RWPE1 (cell line): ENCODE data around the gene FBL.

Source experiments
- CTCF ChIA-PET: fragments of 350-600 bp; sonication (Branson Sonifier 250); formaldehyde crosslinking; extraction: SDS; loops from one replicate; lab custom pipeline; 2021; lab: Yijun Ruan, JAX
- POLR2A ChIA-PET: fragments of 400-600 bp; formaldehyde crosslinking; extraction: SDS; loops from one replicate; lab custom pipeline; 2020; ENCODE audit warnings: antibody characterized with exemption; ENCODE audit not compliant: low non-redundant PET; lab: Yijun Ruan, JAX
- DNase-seq: peaks from one replicate; pipeline ENCODE4 v3.0.0; 2012; ENCODE audit warnings: low spot score
- H3K27ac ChIP-seq: fragments of 450-650 bp; 2 replicates; pipeline ENCODE4 v1.5.1; 2017
- TF ChIP-seq, protein P1 (sequence below): fragments of 450-650 bp; conservative IDR thresholded peaks from 2 replicates; pipeline ENCODE4 v1.5.1; 2017; ENCODE audit warnings: low read depth, mild to moderate bottlenecking

FBL gene

DNA sequence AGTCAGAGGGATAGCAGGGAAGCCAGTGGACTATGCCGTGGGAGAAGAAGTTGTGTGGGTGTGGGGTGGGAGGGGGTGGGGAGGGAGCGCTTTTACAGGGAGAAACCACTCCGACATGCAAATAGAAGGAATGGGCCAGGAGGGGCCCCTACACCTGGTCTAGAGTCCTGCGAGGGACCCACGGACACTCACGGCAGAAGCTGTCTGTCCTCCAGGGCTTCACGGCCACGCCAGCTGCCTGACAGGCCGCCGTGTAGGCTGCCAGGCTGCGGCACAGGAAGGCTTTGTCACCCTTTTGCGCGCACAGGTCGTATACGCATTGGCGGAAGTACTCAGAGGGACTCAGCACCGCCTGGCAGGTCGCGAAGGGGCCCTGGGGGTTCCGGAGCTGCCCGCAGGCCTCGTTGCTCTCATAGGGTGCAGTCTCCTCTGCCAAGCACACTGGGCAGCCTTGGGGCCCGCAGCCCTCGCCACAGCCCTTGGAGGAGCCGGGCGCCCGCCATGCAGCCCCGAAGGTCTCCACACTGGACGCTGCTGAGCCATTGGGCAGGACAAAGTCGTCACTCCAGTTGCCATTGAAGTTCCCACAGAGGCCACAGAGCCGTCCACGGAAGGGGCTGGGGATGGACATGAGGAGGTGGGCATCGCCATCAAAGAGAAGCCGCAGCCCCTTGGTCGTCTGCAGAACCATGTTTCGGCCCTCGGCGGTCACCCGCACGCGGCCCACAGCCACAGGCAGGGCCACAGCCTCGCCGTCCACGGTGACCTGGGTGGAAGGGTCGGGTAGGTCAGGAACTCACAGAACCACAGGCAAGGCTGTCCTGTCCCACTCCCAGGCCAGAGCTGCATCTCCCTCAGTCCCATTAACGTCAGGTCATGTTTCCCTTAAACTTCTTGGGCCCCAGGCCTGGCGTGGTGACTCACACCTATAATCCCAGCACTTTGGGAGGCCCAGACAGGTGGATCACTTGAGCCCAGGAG, 26.0 kb upstream of the FBL start:
- no peak overlapping the region for H3K27ac ChIP-seq
- no peak for DNase-seq
- ChIA-PET CTCF (no interaction called here), POLR2A (no interaction called here)
- TF ChIP-seq, protein P1, sequence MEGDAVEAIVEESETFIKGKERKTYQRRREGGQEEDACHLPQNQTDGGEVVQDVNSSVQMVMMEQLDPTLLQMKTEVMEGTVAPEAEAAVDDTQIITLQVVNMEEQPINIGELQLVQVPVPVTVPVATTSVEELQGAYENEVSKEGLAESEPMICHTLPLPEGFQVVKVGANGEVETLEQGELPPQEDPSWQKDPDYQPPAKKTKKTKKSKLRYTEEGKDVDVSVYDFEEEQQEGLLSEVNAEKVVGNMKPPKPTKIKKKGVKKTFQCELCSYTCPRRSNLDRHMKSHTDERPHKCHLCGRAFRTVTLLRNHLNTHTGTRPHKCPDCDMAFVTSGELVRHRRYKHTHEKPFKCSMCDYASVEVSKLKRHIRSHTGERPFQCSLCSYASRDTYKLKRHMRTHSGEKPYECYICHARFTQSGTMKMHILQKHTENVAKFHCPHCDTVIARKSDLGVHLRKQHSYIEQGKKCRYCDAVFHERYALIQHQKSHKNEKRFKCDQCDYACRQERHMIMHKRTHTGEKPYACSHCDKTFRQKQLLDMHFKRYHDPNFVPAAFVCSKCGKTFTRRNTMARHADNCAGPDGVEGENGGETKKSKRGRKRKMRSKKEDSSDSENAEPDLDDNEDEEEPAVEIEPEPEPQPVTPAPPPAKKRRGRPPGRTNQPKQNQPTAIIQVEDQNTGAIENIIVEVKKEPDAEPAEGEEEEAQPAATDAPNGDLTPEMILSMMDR = no peak

DNA sequence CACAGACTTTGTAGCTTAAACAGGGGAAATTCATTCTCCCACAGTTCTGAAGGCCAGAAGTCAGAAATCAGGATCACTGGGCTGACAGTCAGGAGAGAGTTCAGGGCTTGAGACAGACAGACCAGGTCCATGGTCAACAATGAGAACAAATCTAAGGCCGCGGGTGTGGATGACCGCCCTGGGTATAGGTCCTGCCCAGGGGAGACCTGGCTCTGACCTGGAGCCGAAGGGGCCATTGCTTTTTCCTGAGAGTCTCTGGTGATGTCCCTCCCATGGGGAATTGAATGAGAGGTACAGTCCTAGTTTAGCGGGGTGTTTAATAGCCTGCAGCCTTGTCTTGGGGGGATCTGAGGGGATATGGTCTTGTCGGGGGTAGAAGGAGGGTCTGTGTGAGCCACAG, 25.2 kb upstream of the FBL start:
- CTCF ChIA-PET = no interaction called here
- DNase-seq = no peak
- POLR2A ChIA-PET = no interaction called here
- H3K27ac ChIP-seq = no peak overlapping the region
- TF ChIP-seq, protein P1 = no peak

DNA sequence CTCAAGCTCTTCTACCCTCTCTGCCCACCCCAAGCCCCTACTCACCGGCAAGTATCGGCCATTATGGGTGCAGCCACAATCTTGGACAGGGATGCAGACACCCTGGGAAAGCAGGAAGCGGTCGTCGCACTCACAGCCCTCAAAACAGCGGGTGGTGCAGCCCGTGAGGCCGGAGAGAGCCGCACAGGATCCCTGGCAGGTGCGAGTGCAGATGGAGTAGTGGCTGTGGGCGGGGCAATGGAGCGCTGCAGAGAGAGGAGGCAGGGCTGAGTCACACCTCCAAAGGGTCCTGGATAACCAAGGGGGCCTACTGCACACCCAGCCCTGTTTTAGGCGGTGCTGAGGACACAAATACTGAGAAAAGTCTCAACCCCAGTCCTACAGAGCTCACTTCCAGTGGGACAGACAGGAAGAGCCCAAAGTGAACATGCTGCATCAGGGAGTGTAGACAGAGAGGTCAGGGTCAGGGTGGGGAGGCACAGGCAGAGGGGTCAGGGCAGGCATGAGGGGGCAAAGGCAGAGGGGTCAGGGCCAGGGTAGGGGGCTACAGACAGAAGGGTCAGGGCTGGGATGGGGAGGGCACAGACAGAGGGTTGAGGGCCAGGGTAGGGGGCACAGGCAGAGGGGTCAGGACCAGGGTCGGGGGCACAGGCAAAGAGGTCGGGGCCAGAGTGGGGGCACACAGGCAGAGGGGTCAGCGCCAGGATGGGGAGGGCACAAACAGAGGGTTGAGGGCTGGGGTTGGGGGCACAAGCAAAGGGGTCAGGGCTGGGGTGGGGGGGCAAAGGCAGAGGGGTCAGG, 24.2 kb upstream of the FBL start:
- TF ChIP-seq, protein P1 = no peak
- CTCF ChIA-PET = no interaction called here
- no peak overlapping the region for H3K27ac ChIP-seq
- DNase-seq = no peak
- POLR2A ChIA-PET = no interaction called here

DNA sequence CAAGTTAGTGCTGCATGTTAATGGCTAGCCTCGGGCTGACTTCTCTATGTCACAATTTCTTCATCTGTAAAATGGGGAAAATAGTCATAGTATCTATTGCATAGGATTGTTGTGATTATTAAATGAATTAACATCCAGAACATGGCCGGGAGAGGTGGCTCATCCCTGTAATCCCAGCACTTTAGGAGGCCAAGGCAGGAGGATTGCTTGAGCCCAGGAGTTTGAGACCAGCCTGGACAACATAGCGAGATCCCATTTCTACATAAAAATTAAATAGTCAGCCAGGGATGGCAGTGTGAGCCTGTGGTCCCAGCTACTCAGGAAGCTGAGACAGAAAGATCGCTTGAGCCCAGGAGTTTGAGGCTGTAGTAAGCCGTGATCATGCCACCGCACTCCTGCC, 21.8 kb upstream of the FBL start:
- DNase-seq = no peak
- ChIA-PET POLR2A (no interaction called here), CTCF (no interaction called here)
- TF ChIP-seq, protein P1 = no peak
- H3K27ac ChIP-seq = no peak overlapping the region

DNA sequence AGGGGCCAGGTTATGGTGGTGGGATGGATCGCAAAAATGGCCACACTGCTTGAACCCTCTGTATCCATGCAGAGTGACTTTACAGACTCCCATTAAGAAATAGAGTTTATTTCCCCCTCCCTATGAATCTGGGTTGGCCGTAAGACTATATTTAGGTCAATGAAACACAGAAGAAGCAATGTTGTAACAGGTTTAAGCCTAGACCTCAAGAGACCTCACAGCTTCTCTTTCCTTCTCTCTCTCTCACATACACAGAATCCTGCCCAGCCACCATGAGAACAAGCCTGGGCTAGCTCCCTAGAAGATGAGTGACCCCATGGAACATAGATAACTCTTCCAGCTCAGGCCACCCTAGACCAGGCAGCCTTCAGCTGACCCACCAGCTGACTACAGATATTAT, 21.0 kb upstream of the FBL start:
- TF ChIP-seq, protein P1 = no peak
- POLR2A ChIA-PET = no interaction called here
- no peak for DNase-seq
- H3K27ac ChIP-seq = no peak overlapping the region
- CTCF ChIA-PET = no interaction called here

DNA sequence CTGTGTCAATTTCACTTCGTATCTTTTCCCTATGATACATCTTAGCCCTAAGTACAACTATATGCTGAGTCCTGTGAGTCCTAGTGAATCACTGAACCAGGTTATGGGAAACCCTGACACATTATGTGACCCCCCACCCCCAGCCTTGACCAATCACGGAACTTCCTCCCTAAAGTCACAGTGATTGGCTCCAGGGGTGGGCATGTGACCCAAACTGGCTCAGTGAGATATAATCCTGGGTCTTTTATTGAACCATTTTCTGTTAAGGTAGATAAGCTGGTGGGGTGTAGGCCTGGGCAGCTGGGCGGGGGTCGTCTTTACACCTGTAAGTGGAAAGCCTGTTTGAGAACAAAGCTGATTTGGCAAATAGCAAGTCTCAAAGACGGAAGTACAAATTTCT, 19.8 kb upstream of the FBL start:
- no peak overlapping the region for H3K27ac ChIP-seq
- TF ChIP-seq, protein P1 = no peak
- ChIA-PET POLR2A (no interaction called here), CTCF (no interaction called here)
- no peak for DNase-seq
